ENCODE measurements around the gene LEKR1.
"Not testable (repeated sequence)": the region's sequence is repeated elsewhere in the genome, so short reads cannot be mapped to it uniquely, and the experiment has no call there.

DNA sequence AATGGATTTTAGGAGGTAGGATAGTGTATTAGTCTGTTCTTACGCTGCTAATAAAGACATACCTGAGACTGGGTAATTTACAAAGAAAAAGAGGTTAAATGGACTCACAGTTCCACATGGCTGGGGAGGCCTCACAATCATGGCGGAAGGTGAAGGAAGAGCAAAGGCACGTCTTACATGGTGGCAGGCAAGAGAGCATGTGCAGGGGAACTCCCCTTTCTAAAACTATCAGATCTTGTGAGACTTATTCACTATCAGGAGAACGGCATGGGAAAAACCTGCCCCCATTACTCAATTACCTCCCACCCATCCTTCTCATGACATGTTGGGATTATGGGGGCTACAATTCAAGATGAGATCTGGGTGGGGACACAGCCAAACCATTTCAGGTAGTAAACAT lies 25.9 kb upstream of the LEKR1 start:
- TF ChIP-seq, protein P1, sequence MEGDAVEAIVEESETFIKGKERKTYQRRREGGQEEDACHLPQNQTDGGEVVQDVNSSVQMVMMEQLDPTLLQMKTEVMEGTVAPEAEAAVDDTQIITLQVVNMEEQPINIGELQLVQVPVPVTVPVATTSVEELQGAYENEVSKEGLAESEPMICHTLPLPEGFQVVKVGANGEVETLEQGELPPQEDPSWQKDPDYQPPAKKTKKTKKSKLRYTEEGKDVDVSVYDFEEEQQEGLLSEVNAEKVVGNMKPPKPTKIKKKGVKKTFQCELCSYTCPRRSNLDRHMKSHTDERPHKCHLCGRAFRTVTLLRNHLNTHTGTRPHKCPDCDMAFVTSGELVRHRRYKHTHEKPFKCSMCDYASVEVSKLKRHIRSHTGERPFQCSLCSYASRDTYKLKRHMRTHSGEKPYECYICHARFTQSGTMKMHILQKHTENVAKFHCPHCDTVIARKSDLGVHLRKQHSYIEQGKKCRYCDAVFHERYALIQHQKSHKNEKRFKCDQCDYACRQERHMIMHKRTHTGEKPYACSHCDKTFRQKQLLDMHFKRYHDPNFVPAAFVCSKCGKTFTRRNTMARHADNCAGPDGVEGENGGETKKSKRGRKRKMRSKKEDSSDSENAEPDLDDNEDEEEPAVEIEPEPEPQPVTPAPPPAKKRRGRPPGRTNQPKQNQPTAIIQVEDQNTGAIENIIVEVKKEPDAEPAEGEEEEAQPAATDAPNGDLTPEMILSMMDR (IDR thresholded peaks at IDR 0.05; ENCODE audit: low read length): not testable (repeated sequence)
- not testable (repeated sequence) for TF ChIP-seq EZH2phosphoT487 (IDR thresholded peaks at IDR 0.05; ENCODE audit: low read length)
